ENCODE measurements around the gene RPTOR.

GRCh38 chr17:80882926-80883685 lies 338.5 kb downstream of the RPTOR start:
- TF ChIP-seq CTCF (tag by site-specific recombination; IDR thresholded peaks at IDR 0.05) (no peak), PBX3 (CRISPR knock-in tag; IDR thresholded peaks at IDR 0.05) (no peak), ZNF555 (tag by site-specific recombination; conservative IDR thresholded peaks at IDR 0.05) (no peak), ZNF792 (tag by site-specific recombination; IDR thresholded peaks at IDR 0.05) (no peak), ZSCAN5A (tag by site-specific recombination; IDR thresholded peaks at IDR 0.05) (no peak), ZNF169 (tag by site-specific recombination; IDR thresholded peaks at IDR 0.05) (no peak), ZNF658 (tag by site-specific recombination; IDR thresholded peaks at IDR 0.05) (no peak)
